NCI-H187 (cell line): ENCODE measurements around the gene ZBTB22.
"Not testable (repeated sequence)": the region's sequence is repeated elsewhere in the genome, so short reads cannot be mapped to it uniquely, and the experiment has no call there.

Experiments used
- DNase-seq, 2 experiments: peaks; one replicate each; lab custom pipeline; 2025; lab: John Stamatoyannopoulos, UW

Gene ZBTB22, protein sequence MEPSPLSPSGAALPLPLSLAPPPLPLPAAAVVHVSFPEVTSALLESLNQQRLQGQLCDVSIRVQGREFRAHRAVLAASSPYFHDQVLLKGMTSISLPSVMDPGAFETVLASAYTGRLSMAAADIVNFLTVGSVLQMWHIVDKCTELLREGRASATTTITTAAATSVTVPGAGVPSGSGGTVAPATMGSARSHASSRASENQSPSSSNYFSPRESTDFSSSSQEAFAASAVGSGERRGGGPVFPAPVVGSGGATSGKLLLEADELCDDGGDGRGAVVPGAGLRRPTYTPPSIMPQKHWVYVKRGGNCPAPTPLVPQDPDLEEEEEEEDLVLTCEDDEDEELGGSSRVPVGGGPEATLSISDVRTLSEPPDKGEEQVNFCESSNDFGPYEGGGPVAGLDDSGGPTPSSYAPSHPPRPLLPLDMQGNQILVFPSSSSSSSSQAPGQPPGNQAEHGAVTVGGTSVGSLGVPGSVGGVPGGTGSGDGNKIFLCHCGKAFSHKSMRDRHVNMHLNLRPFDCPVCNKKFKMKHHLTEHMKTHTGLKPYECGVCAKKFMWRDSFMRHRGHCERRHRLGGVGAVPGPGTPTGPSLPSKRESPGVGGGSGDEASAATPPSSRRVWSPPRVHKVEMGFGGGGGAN

DNA sequence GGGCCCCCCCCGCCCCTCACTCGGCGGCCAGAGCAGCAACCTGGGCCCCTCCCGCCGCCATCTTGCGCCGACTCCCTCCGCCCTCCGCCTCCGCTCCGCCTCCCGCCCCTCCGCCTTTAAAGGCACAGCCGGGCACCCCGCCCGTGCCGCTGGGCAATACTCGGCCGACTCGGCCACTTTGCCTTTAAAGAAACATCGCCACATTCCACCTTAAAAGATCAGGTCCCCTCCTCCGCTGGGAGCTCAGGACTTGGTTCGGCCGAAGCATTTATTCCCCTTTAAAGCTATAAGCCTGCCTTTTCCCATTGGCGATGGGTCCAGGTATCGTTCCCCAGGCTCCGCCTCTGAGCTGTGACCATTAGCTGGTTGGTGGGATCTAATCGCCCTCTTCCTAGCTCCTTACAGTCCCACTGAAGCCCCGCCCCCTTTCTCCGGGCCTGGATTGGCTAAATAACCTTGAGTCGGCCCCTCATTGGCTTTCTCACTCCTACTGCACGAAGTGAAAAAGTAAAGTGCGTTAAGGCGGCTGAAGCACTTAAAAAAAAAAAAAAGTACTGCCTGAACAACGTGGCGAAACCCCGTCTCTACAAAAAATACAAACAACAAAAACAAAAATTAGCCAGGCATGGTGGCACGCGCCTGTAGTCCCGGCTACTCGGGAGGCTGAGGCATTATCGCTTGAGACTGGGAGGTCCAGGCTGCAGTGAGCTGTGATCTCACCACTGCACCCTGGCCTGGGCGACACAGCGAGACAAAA is at the start of gene ZBTB22:
Gene ZBTB22, minus strand, starts transcription at position 76 of the 757 bp plus-strand sequence. CDS start 828 bp downstream, outside the sequence.
- DNase-seq = peak; percentile 96

DNA sequence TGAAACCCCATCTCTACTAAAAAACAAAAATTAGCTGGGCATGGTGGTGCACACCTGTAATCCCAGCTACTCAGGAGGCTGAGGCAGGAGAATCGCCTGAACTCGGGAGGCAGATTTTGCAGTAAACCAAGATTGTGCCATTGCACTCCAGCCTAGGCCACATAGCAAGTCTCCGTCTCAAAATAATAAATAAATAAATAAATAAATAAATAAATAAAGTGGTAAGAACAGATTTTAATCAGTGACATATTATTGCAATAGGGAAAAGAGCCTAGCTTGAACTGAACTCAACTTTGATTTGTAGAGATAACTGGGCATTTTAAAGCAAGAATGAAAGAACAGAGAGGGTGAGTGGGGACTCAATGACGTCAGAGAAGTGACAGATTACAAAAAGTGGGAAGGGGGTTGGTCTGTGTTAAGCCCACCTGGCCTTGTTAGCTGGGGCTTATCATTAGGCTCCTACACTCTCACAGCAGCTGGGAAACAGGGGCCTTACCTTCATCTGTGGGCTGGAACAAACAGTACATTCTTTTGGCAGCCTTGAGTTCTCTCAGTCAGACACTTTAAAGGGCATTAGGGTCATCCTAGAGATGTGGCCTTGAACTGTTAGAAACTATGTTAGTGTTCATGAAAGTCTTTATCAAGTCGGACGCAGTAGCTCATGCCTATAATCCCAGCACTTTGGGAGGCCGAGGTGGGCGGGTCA is 49.6 kb upstream of the ZBTB22 start:
- DNase-seq = no peak

DNA sequence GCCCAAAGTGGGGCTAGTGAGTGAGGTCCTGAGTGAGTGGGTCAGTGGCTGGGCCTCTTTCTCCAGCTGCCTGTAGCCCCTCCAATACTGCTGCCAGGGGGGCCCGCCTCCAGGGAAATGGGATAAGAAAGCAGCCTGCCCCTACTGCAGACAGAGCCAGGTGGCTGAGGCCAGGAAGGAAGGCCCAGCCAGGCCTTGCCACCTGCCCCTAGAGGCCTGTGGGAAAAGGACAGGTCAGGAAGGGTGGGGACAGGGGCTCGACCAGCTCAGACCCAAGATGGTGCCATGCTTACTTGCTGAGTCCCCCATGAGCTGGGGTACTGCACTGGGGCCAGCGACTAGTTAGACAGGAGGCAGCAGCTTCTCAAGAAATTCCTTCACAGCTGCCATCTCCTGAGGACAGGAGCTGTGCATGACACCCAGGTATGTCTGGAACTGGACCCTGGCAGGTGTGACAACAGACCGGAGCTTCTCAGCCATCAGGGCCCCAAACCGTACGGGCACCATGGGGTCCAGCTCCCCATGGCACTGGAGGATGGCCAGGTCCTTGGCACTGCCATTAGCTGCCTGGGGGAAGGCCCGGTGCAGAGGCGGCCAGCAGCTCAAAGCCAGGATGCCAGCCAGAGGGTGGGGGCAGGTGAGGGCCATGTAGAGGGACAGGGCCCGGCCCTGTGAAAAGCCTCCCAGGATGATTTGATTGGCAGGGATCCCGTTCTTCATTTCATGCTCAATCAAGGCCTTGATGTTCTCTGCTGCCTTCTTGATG is 47.8 kb upstream of the ZBTB22 start:
- DNase-seq = not testable (repeated sequence)

DNA sequence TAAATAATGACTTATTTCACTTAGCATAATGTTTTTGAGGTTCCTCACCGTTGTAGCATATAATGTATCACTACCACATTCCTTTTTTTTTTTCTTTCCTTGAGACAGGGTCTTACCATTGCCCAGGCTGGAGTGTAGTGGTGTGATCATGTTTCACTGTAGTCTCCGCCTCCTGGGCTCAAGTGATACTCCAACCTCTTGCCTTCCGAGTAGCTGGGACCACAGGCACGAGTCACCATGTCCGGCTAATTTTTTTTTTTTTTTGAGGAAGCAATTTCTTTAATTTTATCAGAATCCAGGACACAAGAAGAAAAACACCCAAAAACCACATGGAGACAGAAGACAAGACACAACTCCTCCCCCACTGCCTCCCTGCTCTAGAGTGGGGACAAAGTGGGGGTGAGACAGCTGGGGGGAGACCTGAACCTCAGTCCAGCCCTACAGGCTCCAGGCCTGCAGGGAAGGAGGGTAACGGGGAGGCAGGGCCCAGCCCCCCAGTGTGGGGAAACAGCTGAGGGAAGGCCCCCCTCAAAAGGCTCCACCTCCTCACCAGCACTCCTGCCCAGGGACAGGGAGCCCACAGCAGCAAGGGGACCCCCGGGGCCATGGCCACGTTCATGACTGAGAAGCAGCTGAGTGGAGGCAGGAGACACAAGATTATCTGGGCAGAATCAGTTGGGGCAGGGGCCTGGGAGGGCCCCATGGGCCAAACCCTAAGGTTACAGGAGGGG is 47.1 kb upstream of the ZBTB22 start:
- peak in 1 of 2 experiments; percentile 22 for DNase-seq

DNA sequence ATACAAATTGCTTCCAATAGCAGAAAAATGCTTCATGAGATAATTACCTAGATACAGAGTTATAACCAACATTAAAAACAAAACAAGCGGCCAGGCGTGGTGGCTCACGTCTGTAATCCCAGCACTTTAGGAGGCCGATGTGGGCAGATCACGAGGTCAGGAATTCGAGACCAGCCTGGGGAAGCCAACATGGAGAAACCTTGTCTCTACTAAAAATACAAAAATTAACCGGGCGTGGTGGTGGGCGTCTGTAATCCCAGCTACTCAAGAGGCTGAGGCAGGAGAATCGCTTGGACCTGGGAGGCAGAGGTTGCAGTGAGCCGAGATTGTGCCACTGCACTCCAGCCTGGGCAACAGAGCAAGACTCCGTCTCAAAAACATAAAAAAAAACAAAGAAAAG is 45.9 kb upstream of the ZBTB22 start:
- DNase-seq = not testable (repeated sequence)

DNA sequence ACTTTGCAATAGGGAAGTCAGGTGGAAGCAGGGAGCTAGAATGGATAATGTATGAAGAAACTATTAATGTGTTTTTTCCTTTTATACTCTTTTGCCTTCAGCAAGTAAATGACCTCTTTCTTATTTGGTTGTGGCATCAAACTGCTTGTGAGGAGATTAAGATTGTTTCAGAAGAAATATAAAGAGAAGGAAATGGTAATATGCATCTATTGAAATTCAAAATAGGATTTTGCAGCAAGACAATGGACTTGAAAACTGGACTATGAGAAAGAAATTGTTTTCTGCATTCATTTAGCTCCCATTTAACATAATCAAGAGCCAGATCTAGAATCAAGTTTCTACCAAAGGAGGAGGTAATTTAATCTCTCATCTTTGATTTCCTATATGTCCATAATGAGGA is 41.8 kb upstream of the ZBTB22 start:
- DNase-seq = no peak

DNA sequence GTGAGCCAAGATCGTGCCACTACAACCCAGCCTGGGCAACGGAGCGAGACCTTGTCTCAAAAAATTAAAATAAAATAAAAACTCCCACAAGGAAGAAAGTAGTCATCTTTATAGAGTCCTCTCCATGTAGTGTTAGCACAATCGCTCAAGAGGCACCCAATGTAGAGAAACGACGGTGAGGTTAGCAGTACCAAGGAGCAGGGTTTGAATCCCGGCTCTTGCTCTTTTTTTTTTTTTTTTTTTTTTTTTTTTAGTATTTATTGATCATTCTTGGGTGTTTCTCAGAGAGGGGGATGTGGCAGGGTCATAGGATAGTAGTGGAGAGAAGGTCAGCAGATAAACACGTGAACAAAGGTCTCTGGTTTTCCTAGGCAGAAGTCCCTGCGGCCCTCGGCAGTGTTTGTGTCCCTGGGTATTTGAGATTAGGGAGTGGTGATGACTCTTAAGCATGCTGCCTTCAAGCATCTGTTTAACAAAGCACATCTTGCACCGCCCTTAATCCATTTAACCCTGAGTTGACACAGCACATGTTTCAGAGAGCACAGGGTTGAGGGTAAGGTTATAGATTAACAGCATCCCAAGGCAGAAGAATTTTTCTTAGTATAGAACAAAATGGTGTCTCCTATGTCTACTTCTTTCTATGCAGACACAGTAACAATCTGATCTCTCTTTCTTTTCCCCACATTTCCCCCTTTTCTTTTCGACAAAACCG is 39.8 kb upstream of the ZBTB22 start:
- not testable (repeated sequence) for DNase-seq

DNA sequence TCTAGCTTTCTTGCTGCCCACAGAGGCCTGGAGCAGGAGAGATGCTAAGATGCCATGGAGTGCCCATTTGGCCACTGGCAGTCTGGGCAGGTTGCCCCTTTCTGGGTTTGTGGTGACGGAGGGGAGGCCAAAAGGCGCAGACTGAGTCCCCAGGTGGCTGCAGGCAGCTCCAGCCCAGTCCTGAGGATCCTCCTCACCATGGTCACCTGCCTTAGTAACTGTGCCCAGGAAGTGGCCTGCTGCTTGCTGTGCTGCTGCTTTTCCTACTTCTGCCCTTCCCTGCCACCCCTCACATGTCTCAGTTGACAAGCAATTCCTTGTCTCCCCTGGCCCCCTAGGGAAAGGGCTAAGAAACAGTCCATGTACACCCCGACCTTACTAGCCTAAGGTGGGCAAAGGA is 38.8 kb upstream of the ZBTB22 start:
- no peak for DNase-seq

DNA sequence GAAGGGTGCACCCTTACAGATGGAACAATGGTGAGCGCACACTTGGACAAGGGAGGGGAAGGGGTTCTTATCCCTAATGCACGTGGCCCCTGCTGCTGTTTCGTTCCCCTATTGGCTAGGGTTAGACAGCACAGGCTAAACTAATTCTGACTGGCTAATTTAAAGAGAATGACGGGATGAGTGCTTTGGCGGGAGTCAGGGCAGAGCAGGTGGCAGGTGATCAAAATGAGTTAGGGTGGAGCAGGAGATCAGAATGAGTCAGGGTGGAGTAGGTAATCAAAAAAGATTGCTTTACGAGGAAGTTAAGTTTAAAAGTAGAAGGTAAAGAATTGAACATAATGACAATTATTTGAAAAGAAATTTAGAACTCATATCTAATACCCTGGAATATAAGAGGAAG is 38.3 kb upstream of the ZBTB22 start:
- DNase-seq = not testable (repeated sequence)

DNA sequence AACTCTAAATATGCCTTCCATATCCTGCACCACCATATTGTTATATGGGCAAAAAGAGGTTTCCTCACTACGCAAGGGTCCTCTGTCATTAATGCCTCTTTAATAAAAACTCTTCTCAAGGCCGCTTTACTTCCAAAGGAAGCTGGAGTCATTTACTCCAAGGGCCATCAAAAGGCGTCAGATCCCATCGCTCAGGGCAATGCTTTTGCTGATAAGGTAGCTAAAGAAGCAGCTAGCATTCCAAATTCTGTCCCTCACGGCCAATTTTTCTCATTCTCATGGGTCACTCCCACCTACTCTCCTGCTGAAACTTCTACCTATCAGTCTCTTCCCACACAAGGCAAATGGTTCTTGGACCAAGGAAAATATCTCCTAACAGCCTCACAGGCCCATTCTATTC is 30.3 kb upstream of the ZBTB22 start:
- no peak for DNase-seq

DNA sequence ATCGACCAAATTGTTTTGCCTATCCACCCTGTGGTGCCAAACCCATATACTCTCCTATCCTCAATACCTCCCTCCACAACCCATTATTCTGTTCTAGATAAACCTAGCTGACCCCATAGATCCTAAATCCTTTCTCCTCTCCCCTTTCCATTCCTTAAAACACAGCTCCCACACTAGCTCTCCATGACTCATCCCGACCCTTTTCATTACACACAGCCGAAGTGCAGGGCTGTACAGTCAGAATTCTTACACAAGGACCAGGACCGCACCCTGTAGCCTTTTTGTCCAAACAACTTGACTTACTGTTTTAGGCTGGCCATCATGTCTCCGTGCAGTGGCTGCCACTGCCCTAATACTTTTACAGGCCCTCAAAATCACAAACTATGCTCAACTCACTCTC is 29.4 kb upstream of the ZBTB22 start:
- DNase-seq = not testable (repeated sequence)

DNA sequence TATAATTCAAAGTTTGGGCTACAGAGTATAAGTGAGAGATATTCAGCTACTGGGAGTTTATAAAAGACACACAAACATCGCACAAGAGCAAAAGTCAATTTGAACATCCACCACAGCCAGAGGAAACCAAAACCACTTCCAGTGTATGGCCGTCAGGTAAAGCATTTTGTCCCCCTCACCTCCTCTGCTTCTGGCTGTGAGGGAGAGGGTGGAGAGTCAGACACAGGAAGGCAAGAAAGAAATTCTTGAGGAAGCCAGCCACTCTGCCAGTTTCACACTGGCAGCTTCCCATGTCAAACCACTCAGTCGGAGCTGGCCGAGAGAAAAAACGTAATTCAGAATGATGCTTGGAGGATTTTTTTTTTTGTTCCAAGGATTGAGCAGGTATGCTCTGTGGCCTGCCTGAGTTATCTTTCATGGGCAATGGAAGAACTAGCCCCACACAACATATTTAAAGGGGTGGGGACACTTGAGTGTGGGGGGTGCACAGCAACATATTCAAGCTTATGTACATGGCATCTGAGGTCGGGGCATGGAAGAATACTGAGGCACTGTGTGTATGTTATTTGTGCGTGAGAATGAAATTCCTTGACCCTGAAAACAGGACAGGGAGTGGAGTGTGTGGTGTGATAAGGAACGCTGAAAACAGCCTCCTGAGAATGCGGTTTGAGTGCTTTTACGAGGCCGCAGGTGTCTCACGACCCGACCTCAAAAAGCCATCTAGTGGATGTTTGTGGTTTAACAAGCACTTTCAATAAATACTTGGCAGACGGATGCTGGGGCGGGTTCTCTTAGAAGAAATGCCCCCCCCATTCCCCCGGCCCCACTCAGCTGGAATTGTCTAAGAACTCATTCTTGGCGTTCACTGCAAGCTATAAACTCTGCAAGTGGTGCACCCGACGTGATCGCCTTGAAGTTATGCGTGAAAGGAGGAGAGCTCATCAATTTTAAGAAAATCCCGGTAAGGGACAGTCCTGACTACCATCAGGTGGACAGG is 27.5 kb upstream of the ZBTB22 start:
- peak; percentile 50 to 73 for DNase-seq

DNA sequence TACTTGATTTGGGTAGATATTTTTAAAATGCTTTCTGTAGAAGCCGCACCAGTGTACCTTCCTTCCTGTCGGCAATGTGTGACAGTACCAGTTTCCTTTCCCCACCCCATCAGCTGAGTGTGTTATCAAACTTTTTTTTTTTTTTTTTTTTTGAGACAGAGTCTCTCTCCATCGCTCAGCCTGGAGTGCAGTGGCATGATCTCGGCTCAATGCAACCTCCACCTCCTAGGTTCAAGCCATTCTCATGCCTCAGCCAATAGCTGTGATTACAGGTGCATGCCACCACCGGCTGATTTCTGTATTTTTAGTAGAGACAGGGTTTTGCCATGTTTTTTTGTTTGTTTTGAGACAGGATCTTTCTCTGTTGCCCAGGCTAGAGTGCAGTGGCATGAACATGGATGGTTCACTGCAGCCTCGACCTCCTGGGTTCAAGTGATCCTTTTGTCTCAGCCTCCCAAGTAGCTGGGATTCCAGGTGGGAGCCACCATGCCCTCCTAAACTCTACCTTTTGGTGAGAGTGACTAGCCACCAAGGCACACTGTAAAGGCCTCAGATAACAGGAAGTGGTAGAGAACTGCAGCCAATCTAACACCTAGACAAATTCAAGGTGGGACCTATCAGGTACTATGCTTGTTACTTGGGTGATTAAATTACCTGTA is 26.5 kb upstream of the ZBTB22 start:
- no peak for DNase-seq

DNA sequence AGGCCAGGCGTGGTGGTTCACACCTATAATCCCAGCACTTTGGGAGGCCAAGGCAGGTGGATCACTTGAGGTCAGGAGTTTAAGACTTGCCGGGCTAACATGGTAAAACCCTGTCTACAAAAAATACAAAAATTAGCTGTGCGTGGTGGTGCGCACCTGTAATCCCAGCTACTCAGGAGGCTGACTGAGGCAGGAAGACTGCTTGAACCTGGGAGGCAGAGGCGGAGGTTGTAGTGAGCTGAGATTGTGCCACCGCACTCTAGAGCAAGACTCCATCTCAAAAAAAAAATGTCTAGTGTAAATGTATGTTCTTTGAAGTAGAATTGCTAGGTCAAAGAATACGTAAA is 26.0 kb upstream of the ZBTB22 start:
- not testable (repeated sequence) for DNase-seq

DNA sequence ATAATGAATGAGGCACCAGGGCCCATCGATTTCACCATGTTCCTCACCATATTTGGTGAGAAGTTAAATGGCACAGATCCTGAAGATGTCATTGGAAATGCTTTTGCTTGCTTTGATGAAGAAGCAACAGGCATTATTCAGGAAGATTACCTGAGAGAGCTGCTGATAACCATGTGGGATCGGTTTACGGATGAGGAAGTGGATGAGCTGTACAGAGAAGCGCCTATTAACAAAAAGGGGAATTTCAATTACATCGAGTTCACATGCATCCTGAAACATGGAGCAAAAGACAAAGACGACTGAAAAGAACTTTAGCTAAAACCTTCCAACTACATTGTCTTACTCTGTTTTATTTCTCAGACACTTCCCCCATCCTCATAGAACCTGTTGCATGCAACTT is 21.6 kb upstream of the ZBTB22 start:
- DNase-seq = no peak

DNA sequence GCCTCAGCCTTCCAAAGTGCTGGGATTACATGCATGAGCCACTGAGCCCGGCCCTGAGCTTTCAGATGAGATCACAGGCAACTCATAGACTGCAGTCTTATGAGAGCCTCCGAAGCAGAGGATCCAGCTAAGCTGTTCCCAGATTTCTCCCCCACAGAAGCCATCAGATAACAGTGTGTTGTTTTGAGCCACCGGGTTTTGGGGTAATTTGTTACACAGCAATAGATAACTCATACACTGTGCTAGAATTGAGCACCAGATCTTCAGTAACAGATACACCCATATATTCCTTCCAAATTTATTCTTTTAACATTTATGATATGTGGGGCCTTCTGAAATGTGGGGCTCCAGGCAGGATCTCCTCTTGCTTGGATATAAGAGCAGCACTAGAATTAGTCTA is 19.0 kb upstream of the ZBTB22 start:
- DNase-seq = no peak

DNA sequence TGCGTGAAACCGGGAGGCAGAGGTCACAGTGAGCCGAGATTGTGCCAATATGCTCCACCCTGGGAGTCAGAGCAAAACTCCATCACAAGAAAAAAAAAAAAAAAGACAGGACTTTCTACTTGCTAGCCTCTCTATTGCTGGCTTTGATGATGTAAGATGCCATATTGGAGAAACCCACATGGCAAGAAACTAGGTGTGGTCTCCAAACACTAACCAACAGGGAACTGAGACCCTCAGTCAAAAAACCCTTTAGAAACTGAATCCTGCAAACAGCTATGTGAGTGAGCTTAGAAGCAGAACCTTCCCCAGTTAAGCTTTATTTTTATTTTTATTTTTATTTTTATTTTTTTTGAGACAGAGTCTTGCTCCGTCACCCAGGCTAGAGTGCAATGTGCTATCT is 18.4 kb upstream of the ZBTB22 start:
- no peak for DNase-seq

DNA sequence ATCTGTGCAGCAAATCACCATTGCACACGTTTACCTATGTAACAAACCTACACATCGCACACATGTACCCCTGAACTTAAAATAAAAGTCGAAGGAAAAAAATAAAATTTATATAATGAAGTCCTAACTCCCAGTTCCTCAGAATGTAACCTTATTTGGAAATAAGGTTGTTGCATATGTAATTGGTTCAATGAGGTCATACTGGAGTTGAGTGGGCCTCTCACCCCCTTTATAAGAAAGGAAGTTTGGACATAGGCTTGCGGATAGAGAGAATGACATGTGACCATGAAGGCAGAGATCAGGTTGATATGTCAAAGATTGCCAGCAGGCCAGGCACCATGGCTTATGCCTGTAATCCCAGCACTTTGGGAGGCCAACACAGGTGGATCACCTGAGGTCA is 16.1 kb upstream of the ZBTB22 start:
- DNase-seq = no peak
